GM19372 (cell line): ENCODE measurements around the gene UNC5B.
"Not testable (repeated sequence)": the region's sequence is repeated elsewhere in the genome, so short reads cannot be mapped to it uniquely, and the experiment has no call there.

Experiments used
- ATAC-seq: cut with Tn5 transposase; IDR thresholded peaks from one replicate; pipeline ENCODE4 v1.9.1; 2021; ENCODE audit warnings: mild to moderate bottlenecking, low read depth, moderate library complexity; ENCODE audit not compliant: unreplicated experiment

Gene UNC5B

DNA sequence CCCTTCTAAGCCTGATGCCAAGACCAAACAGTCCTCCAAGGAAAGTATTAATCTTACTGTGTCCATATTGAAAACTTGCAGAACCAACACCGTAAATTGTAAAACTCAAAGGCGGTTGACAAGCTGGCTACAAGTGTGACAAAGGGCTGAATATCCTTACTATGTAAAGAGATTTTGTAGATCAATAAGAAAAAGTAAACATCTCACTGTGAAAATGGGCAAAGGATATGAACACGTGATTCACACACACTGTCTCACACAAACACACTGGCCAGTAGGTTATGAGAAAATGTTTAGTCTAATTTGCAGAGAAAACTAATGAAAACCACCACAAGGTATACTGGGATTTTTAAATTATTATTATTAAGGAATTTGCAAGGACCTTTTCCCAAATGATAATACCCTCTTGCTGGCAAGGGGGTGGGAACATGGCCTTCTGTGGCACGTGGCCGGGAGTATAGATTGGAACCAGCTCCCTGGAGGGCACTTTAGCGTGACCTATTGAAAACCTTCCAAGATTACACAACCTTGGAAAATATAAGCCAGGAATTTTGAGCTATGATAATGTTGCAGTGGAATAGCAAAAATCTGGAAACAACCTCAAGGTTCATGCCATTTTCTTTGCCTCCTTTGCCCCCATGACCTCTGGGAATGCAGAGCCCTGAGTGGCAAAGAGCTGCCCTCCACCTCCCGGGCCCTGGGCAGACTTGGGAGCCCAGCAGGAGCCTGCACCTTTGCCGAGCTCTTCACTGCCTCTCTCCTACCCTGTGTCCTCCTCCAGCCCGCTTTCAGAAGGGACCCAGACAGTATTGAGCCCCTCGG lies 80.5 kb downstream of the UNC5B start:
- ATAC-seq: no peak

DNA sequence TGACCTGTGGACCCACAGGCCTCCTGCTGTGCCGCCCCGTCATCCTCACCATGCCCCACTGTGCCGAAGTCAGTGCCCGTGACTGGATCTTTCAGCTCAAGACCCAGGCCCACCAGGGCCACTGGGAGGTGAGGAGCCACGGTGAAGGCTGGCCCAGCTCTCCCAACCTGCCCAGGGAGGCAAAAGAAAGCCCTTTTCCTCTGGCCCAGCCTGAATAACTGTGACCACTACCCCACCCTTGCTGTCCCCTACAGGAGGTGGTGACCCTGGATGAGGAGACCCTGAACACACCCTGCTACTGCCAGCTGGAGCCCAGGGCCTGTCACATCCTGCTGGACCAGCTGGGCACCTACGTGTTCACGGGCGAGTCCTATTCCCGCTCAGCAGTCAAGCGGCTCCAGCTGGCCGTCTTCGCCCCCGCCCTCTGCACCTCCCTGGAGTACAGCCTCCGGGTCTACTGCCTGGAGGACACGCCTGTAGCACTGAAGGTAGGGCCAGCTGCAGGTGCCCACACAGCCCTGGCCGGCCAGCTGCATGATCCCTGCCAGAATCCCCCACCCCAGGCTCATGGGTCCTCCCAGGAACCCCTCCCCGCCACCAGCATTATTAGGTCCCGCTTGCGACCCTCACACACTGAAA lies 81.2 kb downstream of the UNC5B start:
- no peak for ATAC-seq

DNA sequence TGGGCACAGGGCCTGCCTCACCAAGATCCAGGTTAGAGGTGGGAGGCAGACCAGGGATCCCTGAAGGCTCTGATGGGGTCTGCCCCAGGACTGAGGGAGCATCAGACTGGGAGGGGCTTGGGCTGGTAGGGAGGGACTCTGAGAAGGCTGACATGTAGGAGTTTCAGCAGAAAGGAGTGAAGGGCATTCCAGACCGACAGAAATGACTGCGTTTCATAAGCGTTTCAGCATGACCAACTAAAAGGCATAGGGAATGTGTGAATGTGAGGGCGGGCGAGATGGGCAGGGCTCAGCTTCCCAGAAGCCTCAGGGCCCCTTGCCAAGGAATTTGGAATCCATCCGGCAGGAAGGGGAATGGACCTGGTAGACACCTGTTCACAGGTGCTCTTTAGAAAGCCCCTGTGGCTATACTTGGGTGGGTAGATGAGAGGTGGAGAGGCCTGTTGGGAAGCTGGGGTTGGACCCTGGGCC lies 81.8 kb downstream of the UNC5B start:
- ATAC-seq: no peak

DNA sequence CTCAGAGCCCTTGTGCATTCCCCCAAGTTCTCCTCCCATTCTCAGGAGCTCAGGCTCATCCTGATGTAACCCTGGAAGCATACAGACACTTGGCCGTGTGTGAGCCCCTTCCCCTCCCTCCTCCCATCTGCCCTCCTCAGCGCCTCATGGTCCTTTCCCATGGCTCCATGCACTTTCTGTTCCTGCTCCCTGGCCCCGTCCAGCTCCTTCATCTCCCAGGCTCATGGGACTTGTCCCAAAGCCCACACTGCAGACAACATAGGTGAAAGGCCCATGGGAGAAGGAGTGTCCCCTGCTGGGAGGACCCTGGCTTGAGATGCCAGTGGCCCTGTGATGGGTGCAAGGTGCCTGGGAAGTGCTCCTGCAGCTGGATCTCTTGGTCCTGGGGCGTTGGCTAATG lies 82.5 kb downstream of the UNC5B start:
- ATAC-seq: no peak

DNA sequence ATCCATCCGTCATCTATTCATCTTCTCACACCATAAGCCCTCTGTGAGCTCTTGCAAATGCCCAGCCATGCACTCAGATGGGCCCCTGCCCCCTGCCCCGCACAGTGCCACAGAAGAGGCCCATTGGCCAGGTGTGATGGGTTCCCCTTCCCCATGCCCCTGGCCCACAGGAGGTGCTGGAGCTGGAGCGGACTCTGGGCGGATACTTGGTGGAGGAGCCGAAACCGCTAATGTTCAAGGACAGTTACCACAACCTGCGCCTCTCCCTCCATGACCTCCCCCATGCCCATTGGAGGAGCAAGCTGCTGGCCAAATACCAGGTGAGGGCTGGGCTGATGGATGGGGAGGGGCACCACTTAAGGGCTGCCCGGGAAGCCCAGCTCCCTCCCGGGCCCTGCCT lies 83.3 kb downstream of the UNC5B start:
- ATAC-seq: no peak

DNA sequence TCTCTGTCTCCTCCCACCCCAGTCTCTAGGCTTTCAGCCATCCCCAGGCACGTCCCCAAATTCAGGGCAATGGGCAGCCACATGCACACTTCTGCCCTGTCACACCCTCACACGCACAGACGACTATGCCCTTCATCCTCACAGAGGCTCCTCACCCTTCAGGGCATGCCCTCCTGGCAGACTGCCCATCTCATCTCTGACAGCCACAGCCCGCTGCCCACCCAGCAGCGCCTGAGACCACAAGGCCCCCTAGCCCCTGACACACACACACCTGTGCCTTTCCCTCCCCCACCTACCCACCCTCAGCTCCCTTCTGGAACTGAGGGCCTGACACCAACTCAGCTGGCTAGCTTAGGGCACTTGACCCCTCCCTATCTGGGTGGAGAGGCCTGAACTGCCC lies 83.7 kb downstream of the UNC5B start:
- no peak for ATAC-seq

DNA sequence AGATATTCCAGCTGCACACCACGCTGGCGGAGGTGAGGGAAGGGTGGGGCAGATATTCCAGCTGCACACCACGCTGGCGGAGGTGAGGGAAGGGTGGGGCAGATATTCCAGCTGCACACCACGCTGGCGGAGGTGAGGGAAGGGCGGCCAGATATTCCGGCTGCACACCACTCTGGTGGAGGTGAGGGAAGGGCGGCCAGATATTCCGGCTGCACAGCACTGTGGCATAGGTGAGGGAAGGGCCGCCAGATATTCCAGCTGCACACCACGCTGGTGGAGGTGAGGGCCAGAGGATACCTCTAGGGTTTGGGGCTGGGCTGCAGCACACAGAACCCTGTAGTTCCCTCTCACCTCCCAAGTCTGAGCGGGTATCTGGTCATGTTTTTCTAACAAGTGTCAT lies 84.4 kb downstream of the UNC5B start:
- ATAC-seq: not testable (repeated sequence)

DNA sequence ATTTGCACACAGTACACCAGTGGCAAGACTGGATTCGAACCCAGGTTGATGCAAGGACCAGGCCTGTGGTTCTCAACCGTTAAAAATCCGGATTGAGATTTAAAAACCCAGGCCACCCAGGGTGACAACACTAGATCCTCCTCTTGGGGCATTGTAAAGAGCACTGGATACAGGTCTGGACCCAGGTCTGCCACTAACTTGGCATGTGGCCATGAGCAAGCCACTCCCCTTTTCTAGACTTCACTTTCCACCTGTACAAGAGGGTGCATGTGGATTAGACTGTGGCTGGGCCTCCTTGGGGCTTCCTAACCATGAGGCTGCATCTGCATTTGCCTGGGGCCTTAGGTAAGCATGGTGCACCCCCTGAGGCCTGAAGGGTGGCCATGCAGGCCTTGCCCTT lies 85.0 kb downstream of the UNC5B start:
- no peak for ATAC-seq

DNA sequence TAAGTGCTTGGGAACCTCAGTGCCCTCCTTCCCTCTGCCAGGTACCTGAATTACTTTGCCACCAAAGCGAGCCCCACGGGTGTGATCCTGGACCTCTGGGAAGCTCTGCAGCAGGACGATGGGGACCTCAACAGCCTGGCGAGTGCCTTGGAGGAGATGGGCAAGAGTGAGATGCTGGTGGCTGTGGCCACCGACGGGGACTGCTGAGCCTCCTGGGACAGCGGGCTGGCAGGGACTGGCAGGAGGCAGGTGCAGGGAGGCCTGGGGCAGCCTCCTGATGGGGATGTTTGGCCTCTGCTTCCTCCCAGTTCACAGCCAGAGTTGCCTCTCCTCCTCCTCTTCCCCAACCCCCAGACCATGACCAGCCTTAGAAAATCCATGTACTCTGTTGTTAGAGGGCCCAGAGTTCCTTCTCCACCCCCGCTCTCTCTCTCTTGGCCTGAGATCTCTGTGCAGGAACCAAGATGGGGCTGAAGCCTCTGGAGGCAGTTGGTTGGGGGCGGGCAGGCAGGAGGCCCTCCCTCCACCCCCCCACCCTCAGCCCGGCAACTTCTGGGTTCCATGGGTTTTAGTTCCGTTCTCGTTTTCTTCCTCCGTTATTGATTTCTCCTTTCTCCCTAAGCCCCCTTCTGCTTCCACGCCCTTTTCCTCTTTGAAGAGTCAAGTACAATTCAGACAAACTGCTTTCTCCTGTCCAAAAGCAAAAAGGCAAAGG lies 86.9 kb downstream of the UNC5B start:
- ATAC-seq: no peak

DNA sequence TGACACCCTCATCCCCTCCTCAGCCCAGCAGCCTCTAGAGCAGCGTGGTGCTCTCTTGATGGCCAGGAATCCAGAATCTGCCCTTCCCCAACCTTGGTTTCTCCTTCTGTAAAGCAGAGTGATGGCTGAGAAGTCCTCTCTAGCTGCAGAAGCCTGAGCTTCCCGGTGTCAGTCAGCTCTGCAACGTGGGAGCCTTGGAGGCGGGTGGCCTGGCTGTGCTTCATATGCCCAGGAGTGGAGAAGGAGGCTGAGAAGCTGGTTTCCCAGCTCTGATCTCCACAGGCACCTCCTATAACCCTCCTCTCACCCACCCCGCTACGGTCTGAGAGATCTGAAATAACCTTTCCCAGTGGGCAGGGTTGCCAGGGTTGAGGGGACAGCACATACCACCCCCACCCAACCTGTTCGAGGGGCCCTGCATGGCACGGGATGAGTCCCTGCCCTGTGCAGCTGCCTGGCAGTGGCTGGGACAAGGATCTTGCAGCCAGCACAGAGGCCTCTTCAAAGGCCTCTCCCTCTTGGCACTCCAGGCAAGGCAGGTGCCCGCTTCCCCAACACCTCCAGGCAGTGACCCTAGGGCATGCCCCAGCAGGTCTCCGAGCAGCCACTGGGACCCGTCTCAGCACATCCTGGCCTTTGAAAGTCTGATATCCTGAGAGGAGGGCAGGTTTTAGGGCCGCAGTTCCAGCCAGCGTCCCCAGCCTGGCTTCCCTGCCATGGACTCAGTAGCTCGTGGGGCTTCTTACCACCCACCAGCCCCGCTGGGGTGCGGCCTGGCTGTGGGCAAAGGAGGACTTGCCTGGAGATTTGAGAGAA lies 88.4 kb downstream of the UNC5B start:
- no peak for ATAC-seq

DNA sequence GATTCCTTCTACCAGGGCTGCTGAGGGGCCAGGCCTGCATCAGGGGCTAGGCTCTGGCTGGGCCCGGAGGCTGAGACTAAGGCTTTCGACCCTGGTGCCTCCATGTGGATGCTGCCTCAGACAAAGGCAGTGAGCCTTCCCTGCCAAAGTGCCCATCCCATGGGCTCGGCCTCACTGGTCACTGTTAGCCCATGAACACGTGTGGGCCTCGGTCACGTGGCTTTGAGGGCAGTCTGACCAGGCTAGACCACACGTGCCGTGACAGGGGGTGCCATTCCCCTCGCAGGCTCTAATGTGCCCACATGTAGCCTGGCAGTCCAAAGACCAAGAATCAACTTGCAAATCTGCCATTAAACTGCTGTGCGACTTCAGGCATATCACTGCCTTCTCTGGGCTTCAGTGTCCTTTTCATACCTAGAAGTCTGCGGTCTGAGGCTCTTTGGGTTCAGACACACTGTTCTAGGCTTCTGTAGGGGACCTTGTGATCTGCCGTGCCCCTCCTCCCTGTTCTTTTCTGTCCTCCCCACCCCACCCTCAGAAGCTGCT lies 89.1 kb downstream of the UNC5B start:
- no peak for ATAC-seq

DNA sequence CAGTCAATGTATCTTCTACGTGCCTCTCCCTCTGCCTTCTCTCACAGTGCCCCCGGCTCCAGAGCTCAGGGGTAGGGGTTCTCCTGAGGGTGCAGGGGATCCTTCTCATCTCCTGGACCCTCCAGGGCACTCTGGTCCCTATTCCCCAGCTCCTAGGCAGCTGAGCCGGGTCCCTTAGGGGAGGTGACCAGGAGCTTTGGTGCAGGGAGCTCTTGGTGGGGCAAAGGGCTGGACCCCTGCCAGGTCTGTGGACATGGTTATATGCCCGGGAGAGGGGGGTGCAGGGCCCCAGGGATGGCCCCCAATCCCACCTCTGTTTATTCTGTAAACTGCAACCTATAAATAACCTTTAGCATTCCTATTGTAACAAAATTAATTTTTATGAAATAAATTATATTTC lies 90.1 kb downstream of the UNC5B start:
- ATAC-seq: no peak

DNA sequence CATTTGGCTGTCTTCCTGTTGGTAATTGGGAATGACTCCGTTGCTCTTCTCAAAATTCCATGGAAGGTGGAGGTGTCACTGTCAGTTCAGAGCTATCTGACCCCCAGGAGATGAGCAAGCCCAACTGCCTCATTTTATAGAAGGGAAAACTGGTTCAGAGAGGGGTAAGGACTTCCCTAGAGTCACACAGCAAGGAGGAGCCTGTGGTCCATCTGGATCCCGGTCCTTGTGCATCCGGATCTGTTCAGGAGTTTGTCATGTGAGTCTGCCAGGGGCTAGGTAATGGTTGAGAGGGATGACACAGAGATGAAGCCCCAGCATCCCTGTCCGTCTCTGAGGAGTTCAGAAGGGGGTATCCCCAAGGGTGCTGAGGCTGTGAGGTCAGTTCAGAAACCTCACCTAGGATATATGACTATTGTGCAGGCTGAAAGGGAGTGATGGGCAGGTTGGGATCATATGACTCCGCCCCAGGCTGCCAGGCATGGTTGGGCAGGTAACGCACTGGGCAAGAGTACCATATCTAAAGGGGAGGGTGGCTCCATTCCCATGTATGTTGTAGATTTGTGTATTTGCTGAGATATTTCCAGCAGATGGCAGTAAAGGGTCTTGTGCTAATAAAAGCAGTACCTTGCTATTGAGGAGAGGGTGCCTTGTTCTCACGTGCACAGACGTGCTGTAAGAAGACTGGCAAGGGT lies 90.7 kb downstream of the UNC5B start:
- ATAC-seq: no peak

DNA sequence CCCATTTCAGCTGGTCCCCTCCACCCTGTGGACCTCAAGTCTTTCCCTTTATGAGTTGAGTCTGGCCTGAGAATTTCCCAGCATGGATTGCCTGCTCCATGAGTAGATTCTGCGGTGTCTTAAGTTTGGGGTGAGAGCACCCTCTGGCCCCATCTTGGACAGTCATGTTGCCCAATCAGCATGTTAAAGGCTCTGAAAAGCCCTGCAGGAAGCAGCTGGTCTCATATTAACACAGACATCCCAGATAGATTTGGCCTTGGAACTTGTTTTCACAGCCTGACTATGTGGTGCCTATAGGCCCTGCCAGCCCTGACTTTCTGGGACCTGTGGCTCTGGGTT lies 91.2 kb downstream of the UNC5B start:
- no peak for ATAC-seq

DNA sequence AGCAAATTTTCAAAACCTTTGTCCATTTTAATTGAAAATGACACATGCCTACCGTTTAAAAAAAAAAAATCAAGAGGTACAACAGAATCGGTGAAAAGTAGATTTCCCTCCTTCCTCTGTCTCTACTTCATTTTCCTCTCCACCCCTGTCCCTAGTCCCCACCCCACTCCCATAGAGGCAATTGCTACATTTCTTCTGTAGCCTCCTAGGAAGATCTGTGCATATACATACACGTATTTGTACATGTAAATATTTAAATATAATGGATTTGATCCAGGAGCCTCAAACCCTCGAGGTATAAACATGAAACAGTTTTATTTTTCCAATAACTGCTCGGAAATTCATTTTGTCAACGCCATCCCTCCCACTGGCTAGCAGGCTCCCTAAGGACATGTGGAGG lies 92.5 kb downstream of the UNC5B start:
- ATAC-seq: no peak

DNA sequence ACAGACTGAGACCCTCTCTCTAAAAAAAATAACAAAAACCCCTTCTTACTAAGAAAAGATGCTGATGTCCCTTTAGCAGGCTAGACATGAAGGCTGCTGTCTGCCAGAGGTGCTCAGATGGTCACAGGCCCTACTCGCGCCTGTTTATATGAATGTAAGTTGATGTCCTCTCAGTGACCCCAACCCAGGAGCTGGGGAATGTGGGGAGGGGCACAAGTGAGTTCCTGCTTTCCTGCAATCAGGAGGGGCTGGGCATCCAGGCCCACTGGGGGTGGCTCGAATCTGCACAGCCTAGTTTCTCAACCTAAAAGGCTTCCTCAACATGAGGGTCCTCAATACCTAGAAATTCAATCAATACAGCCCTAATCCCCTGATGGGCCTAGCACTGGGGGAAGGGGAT lies 94.6 kb downstream of the UNC5B start:
- no peak for ATAC-seq

DNA sequence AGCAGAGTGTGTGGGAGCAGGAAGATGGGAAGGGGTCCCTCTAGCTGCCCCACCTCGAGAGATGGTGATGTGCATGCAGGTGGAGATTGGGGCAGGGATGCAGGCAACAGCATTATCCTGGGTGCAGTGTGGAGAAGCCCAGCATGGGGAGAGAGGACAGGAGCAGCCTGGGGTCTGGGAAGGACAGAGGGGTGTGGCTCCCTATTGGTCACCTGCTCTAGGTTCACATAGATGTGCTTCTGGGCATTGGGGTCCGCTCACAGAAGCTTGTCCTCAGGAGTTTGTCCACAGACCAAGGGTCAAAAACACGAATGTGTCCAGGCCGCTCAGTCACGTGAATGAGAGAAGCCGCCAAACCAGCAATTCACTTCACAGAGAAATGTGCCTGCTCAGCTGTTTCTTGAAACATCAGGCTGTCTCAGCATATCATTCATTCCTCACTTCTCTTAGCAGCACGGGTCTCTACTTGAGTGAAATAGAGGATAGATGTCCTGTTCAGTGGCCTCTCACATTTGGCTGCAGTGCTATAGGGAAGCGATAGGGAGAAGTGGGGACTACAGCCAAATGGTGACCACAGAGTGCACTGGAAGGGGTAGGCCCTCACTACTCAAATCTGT lies 95.2 kb downstream of the UNC5B start:
- no peak for ATAC-seq

DNA sequence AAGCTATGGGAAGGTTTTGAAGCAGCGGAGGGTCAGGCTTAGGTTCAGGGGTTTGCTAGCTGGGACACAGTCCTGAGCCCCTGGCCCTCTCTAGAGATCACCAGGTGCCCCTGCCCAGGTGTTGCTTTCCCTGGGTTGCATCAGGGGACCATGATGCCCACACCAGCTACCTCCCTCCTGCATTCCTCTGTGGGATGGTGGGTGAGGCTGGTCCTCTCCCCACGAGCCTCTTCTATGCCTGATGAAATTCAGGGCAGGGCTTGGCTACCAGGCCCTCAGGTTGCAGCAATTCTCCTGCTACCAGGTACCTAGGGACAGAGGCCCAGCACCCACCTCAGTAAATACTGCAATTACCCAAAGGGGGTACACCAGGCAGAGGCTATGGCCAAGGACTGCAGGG lies 95.9 kb downstream of the UNC5B start:
- no peak for ATAC-seq

DNA sequence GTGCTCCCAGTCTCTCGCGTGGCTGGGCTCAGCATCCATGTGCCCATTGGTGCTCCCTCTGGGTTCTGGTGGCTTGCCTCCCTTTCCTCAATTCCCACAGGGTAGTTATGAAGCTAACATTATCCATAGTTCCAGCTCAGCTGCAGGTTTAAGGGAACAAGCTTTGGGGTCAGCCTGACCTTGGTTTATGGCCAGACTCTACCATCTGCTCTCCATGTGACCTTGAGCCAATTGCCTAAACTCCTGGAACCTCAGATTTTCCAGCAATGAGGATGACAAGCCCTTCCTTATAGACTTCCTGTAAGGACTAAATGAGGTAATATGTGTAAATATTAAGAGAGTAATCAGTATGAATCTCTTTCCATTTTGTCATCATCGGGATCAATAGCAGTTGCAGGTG lies 96.6 kb downstream of the UNC5B start:
- no peak for ATAC-seq

DNA sequence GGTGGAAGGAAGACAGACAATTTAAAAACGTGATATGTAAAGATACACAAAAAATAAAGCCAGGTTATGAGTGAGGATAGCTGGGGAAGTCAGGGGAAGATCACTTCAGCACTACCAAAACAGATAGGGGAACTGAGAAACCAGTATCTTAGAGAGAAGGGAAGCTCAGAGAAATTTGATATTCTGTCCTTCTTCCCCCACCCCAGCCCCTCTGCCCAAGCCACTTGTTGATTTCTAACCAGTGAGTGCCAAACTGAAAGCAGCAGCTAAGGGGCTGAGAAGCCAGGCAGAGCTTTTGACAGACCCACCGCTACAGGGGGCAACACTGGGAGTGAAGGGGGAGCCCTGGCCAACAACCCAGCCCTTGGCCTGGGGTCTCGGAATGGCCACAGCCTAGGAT lies 97.5 kb downstream of the UNC5B start:
- no peak for ATAC-seq
